ENCODE data around the gene ST6GAL1. TPM values are rescaled to one million over a fixed set of nuclear protein-coding genes. Genes with fewer than 3 reads are reported as not detected.

Gene ST6GAL1
- total and polyA plus RNA-seq, 10 of the 15 experiments (the other 5 are each of a cell fraction or from before 2014, with no cell fraction given), result 74.2 to 248 (median 149) TPM

DNA sequence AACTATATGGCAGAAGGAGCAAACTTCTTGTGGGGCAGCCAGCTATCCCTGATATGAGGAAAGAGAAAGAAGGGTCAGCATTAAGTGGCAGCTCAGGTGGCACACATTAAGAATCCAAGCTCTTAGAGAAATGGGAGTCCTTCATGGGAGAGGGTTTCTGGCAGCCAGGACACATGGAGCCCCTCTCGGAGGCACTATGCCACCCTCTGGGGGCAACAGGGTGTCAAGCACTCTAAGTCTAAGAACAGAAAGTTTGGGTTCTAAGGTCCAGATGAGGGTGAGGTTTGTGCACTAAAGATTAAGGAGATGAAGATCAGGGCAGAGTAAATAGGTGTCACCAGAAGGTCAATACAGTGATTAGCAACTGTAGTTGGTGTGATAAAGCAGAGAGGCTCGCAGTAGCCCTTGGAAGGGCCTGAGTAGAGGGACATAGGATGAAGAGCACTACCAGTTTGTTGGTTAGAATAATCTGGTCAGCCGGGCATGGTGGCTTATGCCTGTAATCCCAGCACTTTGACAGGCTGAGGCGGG, 89.3 kb downstream of the ST6GAL1 start:
- ChIA-PET POLR2A (interaction anchor here (1.0 to 10.2 kb wide), 4 partner anchors 8 to 19 kb away, joined by 3 to 137 read pairs (median 4); no protein-coding TSS in a partner anchor), RAD21 (ENCODE audit: unreplicated experiment) (interaction anchor here (0.7 to 2.3 kb wide), 10 partner anchors 8 to 170 kb away, joined by 3 to 15 read pairs (median 4); no protein-coding TSS in a partner anchor)
- FAIRE-seq, result no peak

More for the DNA sequence above, 89.3 kb downstream of the ST6GAL1 start:
- no peaks in the 10 kb centered on the region for H3K27me3 ChIP-seq (replicated peaks in 1 of 2; ENCODE audit: control insufficient read depth in 2 of 2, insufficient read depth in 2 of 2, low read length in 1 of 2)
- peaks cover 0 to 13% of the 10 kb centered on the region in 2 experiments; a peak in 1 of 4 replicates for H3K36me3 ChIP-seq (ENCODE audit: control insufficient read depth in 2 of 2, insufficient read depth in 2 of 2, low read length in 1 of 2)
- BruUV-seq (replicated peaks), result no TSS peak
- H3K9me3 ChIP-seq (replicated peaks; ENCODE audit: control insufficient read depth, insufficient read depth, low read length), result no peaks in the 10 kb centered on the region
- peaks cover 79% of the 10 kb centered on the region for H3K79me2 ChIP-seq (ENCODE audit: control insufficient read depth, insufficient read depth, low read length)
- peaks cover 53% of the 10 kb centered on the region for H3K4me1 ChIP-seq (ENCODE audit: control insufficient read depth, insufficient read depth, low read length)
- DNase-seq (ENCODE audit: low read depth, low spot score) (no peak), ATAC-seq (no peak)
- no peak overlapping the region for H3K4me3 ChIP-seq
- WGBS (ENCODE audit: insufficient coverage, insufficient replicate concordance, low lambda C conversion rate, missing lambda C conversion rate), result 99% methylated on average over 4 of the region's 4 CpGs
- CTCF ChIA-PET, result interaction anchor here (1.0 to 1.5 kb wide), 3 partner anchors 8 to 170 kb away, joined by 4 to 7 read pairs (median 4); no protein-coding TSS in a partner anchor
- H3K9ac ChIP-seq (ENCODE audit: control insufficient read depth, insufficient read depth, low read length), result no peak overlapping the region
- in situ Hi-C loops (cut with MboI), result no loop called here
- H4K20me1 ChIP-seq (ENCODE audit: control insufficient read depth, insufficient read depth), result no peaks in the 10 kb centered on the region
- no peak overlapping the region for H2AFZ ChIP-seq (ENCODE audit: control insufficient read depth, low read depth, low read length)
- TF ChIP-seq POU2F2 (IDR thresholded peaks at IDR 0.05; ENCODE audit: borderline replicate concordance, low read depth, low read length) (no peak), CTCF (IDR thresholded peaks at IDR 0.05 in 2 of 3, conservative IDR thresholded peaks at IDR 0.05 in 1 of 3; ENCODE audit: control insufficient read depth in 2 of 3, extremely low read depth in 1 of 3, insufficient read depth in 1 of 3, low read depth in 3 of 3, low read length in 3 of 3) (peak in 1 of 3 experiments; percentile 20; a peak in 1 of 6 replicates), RAD21 (IDR thresholded peaks at IDR 0.05; ENCODE audit: insufficient read depth, low read depth, low read length) (peak; percentile 37; the same call in 1 of the 2 replicates)
- intact Hi-C loops (cut with micrococcal nuclease; ENCODE audit: unreplicated experiment), result loop anchor here (5.0 to 10.0 kb wide), 4 partner anchors 235 to 1085 kb away; partner anchors contain the start of genes EIF4A2, TBCCD1 and TRA2B
- H3K27ac ChIP-seq (ENCODE audit: control insufficient read depth, insufficient read depth), result peak overlapping the region; percentile 46
- peak overlapping the region; percentile 24; the same call in 1 of the 2 replicates for H3K4me2 ChIP-seq (ENCODE audit: control insufficient read depth, insufficient read depth)
- SMC1A ChIA-PET (ENCODE audit: uncharacterized antibody, unreplicated experiment), result interaction anchor here (0.6 to 4.6 kb wide), 10 partner anchors 8 to 170 kb away, joined by 3 to 66 read pairs (median 5); no protein-coding TSS in a partner anchor

Measured in GM12878 (cell line).